ENCODE results near the gene MPL. TPM values are rescaled to one million over a fixed set of nuclear protein-coding genes. Genes with fewer than 3 reads are reported as not detected.

MPL gene
- total and polyA plus RNA-seq, 2 of the 13 experiments (the other 11 are each of a cell fraction or from before 2014, with no cell fraction given): not detected

DNA sequence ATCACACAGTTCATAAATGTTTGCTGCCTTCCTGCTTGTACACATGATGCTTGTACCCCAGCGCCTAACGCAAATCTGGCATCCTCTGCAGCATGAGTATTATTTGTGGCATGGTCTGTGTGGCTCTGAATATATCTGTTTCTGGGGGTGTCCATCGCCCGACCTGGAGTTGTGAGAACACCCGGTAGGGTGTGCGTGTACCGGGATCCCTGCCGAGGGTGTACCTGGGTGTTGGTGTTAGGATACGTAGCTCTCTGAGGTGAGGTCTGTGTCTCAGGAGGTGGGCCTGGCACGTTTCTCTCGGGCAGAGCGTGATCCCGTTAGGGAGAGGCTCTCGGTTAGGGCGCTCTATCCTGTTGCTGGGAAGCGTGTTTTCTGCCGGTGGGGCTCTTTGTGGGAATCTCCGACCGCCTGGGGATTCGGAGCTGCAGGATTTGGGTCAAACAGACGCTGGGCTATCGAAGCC is 10.8 kb downstream of the MPL start (continued):
- TF ChIP-seq MAF1 (CRISPR knock-in tag; IDR thresholded peaks at IDR 0.05; ENCODE audit: borderline replicate concordance): no peak
- no peak for TF ChIP-seq CEBPG (CRISPR knock-in tag; IDR thresholded peaks at IDR 0.05)
- no peak for TF ChIP-seq ZNF660 (CRISPR knock-in tag; IDR thresholded peaks at IDR 0.05; ENCODE audit: borderline replicate concordance, low read depth)
- no peak for TF ChIP-seq ETS1 (CRISPR knock-in tag; IDR thresholded peaks at IDR 0.05)
- TF ChIP-seq, protein P1, sequence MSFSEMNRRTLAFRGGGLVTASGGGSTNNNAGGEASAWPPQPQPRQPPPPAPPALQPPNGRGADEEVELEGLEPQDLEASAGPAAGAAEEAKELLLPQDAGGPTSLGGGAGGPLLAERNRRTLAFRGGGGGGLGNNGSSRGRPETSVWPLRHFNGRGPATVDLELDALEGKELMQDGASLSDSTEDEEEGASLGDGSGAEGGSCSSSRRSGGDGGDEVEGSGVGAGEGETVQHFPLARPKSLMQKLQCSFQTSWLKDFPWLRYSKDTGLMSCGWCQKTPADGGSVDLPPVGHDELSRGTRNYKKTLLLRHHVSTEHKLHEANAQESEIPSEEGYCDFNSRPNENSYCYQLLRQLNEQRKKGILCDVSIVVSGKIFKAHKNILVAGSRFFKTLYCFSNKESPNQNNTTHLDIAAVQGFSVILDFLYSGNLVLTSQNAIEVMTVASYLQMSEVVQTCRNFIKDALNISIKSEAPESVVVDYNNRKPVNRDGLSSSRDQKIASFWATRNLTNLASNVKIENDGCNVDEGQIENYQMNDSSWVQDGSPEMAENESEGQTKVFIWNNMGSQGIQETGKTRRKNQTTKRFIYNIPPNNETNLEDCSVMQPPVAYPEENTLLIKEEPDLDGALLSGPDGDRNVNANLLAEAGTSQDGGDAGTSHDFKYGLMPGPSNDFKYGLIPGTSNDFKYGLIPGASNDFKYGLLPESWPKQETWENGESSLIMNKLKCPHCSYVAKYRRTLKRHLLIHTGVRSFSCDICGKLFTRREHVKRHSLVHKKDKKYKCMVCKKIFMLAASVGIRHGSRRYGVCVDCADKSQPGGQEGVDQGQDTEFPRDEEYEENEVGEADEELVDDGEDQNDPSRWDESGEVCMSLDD (CRISPR knock-in tag; IDR thresholded peaks at IDR 0.05; ENCODE audit: borderline replicate concordance): no peak
- TF ChIP-seq NFE2L1 (CRISPR knock-in tag; IDR thresholded peaks at IDR 0.05; ENCODE audit: borderline replicate concordance): 0 out of 2 replicates have a peak, but pooled peaks have one; percentile 66
- TF ChIP-seq, protein P2, sequence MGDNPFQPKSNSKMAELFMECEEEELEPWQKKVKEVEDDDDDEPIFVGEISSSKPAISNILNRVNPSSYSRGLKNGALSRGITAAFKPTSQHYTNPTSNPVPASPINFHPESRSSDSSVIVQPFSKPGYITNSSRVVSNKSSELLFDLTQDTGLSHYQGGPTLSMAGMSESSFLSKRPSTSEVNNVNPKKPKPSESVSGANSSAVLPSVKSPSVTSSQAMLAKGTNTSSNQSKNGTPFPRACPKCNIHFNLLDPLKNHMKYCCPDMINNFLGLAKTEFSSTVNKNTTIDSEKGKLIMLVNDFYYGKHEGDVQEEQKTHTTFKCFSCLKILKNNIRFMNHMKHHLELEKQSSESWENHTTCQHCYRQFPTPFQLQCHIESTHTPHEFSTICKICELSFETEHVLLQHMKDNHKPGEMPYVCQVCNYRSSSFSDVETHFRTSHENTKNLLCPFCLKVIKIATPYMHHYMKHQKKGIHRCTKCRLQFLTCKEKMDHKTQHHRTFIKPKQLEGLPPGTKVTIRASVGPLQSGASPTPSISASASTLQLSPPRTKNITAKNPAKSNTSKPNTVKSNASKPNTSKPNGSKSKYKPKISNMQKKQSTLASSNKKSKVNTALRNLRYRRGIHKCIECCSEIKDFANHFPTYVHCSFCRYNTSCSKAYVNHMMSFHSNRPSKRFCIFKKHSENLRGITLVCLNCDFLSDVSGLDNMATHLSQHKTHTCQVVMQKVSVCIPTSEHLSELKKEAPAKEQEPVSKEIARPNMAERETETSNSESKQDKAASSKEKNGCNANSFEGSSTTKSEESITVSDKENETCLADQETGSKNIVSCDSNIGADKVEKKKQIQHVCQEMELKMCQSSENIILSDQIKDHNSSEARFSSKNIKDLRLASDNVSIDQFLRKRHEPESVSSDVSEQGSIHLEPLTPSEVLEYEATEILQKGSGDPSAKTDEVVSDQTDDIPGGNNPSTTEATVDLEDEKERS (CRISPR knock-in tag; IDR thresholded peaks at IDR 0.05): no peak
- TF ChIP-seq SAFB2 (CRISPR knock-in tag; IDR thresholded peaks at IDR 0.05; ENCODE audit: borderline replicate concordance, low read depth): no peak
- no peak for TF ChIP-seq ZNF775 (CRISPR knock-in tag; IDR thresholded peaks at IDR 0.05; ENCODE audit: borderline replicate concordance)
- TF ChIP-seq, protein P3, sequence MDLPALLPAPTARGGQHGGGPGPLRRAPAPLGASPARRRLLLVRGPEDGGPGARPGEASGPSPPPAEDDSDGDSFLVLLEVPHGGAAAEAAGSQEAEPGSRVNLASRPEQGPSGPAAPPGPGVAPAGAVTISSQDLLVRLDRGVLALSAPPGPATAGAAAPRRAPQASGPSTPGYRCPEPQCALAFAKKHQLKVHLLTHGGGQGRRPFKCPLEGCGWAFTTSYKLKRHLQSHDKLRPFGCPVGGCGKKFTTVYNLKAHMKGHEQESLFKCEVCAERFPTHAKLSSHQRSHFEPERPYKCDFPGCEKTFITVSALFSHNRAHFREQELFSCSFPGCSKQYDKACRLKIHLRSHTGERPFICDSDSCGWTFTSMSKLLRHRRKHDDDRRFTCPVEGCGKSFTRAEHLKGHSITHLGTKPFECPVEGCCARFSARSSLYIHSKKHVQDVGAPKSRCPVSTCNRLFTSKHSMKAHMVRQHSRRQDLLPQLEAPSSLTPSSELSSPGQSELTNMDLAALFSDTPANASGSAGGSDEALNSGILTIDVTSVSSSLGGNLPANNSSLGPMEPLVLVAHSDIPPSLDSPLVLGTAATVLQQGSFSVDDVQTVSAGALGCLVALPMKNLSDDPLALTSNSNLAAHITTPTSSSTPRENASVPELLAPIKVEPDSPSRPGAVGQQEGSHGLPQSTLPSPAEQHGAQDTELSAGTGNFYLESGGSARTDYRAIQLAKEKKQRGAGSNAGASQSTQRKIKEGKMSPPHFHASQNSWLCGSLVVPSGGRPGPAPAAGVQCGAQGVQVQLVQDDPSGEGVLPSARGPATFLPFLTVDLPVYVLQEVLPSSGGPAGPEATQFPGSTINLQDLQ (CRISPR knock-in tag; IDR thresholded peaks at IDR 0.05): no peak
- no peak for TF ChIP-seq ZNF589 (CRISPR knock-in tag; conservative IDR thresholded peaks at IDR 0.05)
- no peak for TF ChIP-seq MAX (IDR thresholded peaks at IDR 0.05)
- TF ChIP-seq ZNF543 (CRISPR knock-in tag; IDR thresholded peaks at IDR 0.05): no peak
- no peak for TF ChIP-seq EEA1 (CRISPR knock-in tag; IDR thresholded peaks at IDR 0.05; ENCODE audit: borderline replicate concordance)
- no peak for TF ChIP-seq CBX2 (IDR thresholded peaks at IDR 0.05; ENCODE audit: low read depth, low read length)
- no peak for TF ChIP-seq CBX2 (CRISPR knock-in tag; IDR thresholded peaks at IDR 0.05; ENCODE audit: low read depth)
- TF ChIP-seq FOXK2 (IDR thresholded peaks at IDR 0.05): no peak
- TF ChIP-seq SRSF9 (IDR thresholded peaks at IDR 0.05; ENCODE audit: borderline replicate concordance, insufficient read depth, low read depth, low read length, poor library complexity, severe bottlenecking): no peak
- 0 out of 2 replicates have a peak, but pooled peaks have one; percentile 22 for TF ChIP-seq DPF2 (CRISPR knock-in tag; IDR thresholded peaks at IDR 0.05; ENCODE audit: borderline replicate concordance, low read depth)
- no peak for TF ChIP-seq ZNF253 (CRISPR knock-in tag; IDR thresholded peaks at IDR 0.05; ENCODE audit: borderline replicate concordance)
- no peak for TF ChIP-seq ZNF430 (CRISPR knock-in tag; IDR thresholded peaks at IDR 0.05)

Measured in HepG2 (cell line).